HG02610 (cell line): Measurements from ENCODE around the gene C1orf210.

Experiments used
- ATAC-seq: cut with Tn5 transposase; IDR thresholded peaks from one replicate; pipeline ENCODE4 v1.9.1; 2021; ENCODE audit warnings: mild to moderate bottlenecking, moderate library complexity; ENCODE audit not compliant: unreplicated experiment

Gene C1orf210

DNA sequence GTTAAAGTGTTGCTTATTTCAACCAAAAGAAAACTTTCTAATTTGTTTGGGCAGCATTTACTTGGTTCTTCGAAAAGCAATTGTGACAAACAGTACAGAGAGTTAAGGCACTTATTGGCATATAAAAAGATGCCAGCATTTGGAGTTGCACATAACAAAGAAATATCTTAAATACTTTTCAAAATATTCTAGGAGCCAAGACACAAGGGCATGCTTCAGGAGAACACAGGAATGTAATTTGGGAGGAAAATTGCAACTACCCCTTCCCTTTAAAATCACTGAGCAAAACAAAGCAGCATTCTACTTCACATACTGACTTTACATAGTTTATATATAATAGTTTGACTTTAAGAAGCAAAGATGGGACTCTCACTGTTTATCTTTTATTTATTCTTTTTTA lies 10.8 kb upstream of the C1orf210 start:
- ATAC-seq: no peak

- no peak for ATAC-seq
These were observed 9.4 kb upstream of the C1orf210 start for GRCh38 chr1:43294761-43295160.

DNA sequence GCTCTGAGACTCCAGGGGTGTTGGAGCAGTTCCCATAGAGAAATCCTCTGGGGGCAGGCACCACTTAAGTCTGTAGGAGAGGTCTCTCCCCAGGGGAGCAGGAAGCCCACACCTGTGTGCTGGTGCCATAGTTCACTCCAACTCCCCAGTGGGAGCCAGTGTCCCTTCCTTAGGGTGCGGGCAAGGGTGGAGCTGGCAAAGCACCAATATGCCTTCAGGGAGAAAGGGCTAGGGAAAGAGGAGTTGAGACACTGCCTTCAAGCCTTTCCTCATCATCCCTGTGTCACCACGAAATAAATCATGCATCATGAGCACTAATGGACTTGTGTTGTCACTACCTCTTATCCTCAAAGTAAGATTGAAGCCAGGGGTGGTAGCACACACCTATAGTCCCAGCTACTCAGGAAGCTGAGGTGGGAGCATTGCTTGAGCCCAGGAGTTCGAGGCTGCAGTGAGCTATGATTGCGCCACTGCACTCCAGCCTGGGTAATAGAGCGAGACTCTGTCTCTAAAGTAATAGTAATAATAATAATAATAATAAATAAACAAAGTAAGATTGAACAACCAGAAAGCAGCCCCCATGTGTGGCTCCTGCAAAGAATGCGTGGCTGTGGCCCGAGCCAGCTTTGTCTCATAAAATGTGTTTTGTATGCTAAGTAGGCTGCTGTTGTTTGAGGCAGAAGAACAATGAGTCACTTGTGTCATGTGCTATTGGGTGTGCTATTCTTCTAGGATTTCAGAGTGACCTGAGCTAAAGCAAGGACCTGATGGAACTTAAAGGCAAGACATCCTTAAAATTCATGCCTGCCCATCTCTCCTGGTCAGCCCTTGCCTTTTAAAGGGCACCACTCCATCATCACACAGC lies 8.7 kb upstream of the C1orf210 start:
- ATAC-seq: no peak

DNA sequence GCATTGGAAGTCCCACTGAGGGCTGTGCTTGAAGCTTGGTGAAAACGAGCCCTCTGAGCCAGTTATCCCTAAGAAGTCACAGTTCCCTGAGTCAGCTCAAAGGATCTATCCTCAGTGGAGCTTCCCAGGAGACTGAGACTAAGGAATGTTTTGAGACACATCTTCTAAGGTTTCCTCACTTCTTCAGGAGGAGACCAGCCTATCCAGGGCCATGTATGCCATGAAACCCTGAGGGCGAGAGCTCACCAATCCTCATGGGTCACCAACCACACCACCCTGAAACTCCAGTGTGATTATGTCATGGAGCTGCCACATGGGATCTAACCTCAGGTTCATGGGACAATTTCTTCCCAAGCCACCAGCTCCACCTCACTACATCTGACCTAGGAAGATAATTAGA lies 7.8 kb upstream of the C1orf210 start:
- no peak for ATAC-seq

DNA sequence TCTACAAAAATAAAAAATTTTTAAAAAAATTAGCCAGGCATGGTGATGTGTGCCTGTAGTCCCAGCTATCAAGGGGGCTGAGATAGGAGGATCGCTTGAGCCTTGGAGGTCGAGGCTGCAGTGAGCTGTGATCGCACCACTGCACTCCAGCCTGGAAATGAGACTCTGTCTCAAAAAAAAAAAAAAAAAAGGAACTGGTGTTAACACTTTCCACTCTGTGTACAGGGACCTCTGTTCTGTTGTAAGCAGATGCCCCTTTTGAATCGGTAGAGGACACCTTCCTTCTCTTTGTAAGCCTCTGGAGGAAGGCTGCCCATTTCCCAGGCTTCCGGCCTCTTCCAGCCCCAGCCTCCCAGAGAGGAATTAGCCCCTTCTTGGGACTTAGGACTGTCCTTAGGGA lies 7.3 kb upstream of the C1orf210 start:
- ATAC-seq: no peak

DNA sequence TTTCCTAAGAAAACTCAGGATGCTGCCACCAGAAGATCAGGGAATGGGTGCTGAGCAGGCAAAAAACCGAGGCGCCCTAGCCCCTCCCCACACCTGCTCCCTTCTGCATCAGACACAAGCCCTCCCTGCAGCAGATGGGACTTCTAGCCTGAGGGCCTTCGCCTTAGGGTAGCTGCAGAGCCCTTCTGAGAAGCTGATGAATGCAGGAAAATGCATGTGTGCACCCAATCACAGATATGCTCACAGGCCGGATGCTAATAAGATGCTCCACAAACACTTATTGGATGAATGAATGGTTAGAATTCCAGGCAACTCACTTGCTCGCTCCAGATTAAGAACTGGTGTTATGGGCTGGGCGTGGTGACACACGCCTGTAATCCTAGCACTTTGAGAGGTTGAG lies 6.8 kb upstream of the C1orf210 start:
- ATAC-seq: no peak

DNA sequence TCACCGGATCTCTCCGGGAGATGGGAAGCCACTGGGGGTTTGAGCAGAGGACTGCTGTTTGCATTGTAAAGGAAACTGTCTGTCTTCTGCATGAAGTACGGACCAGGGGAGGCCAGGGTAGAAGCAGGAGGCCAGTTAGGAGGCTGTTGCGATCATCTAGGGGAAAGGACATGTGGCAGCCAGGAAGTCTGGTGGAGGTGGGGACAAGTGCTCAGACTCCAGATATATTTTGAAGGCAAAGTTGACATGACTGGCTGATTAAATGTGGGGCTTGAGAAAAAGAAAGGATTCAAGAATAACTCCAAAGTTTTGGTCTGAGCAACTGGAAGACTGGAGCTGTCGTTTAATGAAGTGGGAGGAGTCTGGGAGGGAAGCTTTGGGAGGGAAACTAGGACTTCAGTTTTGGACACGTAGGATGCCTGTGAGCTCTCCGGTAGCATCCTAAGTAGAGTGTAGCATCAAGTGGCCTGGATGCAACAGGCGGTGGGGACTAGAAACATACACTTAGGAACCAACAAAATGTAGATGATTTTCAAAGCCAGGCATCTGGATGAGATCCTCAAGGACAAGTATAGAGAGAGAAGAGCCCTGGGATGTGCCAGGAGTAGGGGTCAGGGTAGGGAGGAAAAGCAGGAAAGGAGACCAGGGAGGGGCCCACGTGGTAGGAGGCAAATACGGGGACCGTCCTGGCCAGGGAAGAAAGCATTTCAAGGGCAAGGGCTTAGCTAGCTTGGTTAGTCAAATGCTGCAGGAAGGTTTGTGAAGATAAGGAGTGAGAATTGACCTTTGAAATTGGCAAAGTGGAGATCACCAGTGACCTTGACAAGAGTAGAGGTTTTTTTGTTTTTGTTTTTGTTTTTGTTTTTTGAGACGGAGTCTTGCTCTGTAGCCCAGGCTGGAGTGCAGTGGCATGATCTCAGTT lies 3.7 kb upstream of the C1orf210 start:
- ATAC-seq: no peak

- no peak for ATAC-seq
These were observed 2.8 kb upstream of the C1orf210 start for GRCh38 chr1:43288058-43288784.

GRCh38 chr1:43286533-43286932 lies 1.2 kb upstream of the C1orf210 start:
- no peak for ATAC-seq

DNA sequence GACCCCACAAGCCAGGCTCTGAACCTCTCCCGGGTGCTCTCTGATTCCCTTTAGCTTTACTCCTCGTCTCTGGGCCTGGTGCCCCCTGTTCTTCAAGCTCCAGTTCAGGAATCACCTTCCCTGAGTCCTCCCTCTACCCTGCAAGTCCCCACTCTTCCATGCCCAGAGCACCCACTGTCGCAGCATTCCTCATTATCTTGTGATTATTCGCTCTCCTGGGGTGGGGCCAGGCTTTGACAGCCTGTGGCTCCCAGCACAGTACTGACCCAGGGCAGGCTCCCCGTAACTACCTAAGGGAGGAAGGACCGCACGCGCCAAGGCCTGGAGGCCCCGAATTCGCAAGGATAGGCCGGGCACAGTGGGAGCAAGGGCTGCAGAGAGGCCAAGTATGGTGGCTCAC lies 734 bp upstream of the C1orf210 start:
- no peak for ATAC-seq

GRCh38 chr1:43284546-43285110 lies 753 bp downstream of the C1orf210 start:
- ATAC-seq: no peak

GRCh38 chr1:43284065-43284464 lies 1.3 kb downstream of the C1orf210 start:
- no peak for ATAC-seq

DNA sequence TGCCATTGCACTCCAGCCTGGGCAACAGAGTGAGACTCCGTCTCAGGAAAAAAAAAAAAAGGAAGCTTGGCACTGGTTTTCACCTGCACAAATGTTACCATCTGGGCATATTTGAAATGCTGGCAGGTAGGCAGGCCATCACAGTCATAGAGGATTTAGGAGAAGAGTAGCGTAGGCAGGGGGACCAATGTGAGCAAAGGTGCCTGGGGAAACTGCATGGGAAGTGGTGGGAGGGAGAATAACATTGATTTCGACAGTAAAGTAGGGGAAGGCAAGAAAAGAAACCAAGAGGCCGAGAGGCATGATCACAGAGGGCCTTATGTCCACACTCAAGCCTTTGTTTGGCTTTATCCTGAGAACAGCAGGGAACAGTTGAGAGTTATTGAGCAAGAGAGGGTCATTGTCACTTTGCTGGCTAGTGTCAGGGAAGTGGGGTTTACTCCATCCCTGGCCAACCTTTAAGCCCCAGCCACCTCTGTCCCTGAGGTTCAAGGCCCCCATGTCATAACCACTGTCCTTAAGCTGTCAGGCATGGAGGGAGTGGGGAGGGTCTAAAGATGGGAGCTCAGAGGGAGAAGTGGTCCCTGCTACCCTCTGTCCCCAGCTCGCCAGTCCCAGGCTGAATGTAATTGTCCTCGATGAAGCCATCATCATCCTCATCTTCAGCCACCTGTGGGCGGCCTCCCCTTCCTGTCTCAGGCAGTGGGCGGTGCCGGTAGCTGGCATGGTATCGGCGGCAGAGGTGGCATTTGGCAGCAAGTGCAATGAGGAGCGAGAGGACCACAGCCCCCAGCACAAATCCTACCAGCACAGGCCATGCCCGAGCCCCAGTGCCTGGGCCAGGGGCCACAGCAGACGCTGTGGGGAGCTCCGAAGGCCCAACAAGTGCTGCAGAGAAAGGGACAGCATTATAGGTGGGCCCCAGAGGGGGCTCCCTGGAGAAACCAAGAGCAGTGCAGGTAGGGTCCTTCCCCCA lies 2.9 kb downstream of the C1orf210 start:
- no peak for ATAC-seq

- no peak for ATAC-seq
These were observed 4.7 kb downstream of the C1orf210 start for GRCh38 chr1:43280692-43281091.

DNA sequence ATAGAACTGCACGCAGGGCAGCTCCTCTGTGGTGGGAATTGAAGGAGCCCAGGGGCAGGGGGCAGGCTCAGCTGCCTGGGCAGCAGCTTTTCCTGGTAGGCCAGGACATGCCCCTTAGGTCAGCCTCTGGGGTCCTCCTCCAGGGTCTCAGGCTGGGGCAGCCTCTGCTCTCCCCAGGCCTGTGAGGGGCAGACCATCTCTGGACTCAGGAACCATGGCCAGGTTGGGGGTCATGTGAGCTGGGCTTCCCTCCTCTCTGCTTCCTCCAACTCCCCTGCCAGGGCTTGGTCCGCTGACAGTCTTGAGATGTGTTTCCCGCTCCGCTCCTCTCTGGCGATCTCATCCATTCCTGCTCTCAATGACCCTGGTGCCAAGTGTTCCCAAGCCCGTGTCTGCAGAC lies 5.7 kb downstream of the C1orf210 start:
- no peak for ATAC-seq

- no peak for ATAC-seq
These were observed 6.2 kb downstream of the C1orf210 start for GRCh38 chr1:43279161-43279560.

DNA sequence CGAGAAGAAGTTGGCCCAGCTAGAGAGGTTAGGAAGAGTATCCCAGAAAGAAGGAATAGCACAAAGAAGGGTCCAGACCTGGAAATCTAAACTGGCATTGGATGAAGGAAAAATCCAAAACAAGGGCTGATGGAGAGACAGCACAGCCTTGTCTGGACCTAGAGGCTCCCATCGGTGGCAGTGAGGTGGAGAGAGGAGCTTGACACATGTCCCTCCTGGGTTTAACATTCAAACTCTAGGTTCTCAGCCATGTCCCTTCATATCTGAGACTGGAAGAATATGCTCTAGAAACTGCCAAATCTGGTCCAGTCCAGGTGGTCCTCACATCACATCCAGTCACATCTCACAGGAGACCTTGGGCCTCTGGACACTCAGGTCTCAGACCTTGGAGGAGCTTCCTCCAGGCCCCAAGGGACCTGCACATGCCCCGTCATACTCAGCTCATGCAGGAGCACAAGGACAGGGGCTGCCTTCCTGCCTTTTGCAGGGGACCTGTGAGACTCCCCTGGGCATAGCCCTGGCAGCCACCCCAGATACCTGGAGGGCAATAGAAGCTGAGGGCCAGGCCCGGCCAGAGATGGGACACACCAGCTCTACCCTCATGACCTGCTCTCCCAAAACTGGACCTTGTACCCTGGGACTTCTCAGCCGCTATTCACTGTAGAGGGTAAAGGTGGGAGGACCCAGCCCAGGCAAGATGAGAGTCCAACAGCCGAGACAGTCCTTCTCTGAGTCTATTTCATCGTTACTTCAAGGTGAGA lies 8.1 kb downstream of the C1orf210 start:
- no peak for ATAC-seq

GRCh38 chr1:43276673-43277072 lies 8.7 kb downstream of the C1orf210 start:
- ATAC-seq: no peak
